GM19467 (cell line): ENCODE data around the gene IRX5.

ENCODE experiments used
- ATAC-seq: cut with Tn5 transposase; IDR thresholded peaks from one replicate; pipeline ENCODE4 v1.9.1; 2021; ENCODE audit warnings: mild to moderate bottlenecking, moderate library complexity; ENCODE audit not compliant: unreplicated experiment

IRX5 gene

DNA sequence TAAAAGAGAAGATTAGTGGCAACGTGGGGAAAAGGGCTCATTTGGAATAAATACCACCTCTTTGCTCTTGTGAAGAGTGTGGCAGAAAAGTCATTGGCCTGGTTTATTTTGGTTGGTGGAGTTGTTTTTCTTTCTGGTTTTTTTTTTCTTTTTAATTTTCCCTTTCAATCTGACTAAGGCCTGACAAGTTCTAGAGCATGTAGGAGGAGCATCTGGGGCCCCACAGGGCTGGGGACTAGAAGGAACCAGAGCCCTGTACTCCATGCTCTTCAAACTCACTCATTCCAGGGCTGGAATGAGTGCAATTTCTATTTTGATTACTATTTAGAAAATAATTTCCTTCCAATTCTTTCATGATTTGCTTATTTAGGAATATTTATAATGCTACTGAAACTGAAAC lies 13.3 kb downstream of the IRX5 start:
- ATAC-seq: no peak

DNA sequence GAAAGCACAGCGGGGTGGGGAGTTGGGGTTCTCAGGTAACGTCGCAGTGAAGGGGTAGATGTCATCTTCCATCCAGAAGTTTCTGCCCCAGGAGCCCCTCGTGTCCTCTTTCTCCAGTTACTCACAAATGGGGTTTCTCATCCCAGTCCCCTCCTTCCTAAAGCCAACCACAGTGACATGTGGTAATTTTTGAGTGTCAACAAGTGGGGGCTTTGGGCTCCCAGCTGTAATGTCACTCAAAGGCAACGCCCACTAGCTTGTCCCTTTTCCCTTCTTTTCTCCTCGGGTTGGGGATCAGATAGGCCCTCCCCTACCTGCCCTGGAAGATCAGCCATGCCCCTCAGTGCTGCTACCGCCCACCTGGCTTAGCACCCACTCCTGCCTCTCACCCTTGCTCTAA lies 14.4 kb downstream of the IRX5 start:
- no peak for ATAC-seq

DNA sequence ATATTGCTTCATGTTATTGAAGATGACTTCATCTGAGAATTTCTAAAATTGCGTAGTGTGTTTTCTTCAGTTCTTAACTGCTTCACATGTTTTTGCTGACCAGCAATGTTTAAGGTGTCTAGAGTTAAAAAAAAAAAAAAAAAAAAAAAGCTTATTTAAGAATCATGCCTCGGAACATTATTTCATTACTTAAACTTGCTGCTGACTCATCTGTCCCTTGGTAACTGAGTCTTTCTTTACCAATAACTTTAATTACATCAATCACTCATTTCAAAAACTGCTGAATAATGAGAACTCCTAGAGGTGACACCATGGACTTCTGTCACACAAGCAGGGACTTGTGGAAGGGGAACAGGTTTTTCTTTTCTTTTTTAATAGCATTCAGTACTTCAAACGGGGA lies 16.2 kb downstream of the IRX5 start:
- no peak for ATAC-seq

DNA sequence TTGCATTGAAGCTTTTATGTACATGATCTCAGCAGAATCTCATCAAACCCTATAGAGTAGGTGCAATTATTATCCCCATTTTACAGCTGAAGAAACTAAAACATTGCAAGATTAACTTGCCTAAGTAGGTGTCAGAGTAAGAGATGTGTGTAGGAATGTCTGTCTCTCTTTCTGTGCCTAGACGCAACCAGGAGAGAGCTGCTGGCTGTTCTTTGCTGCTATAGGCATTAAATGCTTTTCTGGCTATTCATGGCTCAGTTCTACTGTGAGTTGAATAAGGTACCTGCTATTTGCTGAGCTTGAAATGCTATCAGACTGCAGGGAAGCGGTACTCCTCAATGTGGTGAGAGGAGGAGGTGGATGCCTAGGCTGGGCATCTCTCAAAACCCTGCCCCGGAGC lies 17.0 kb downstream of the IRX5 start:
- ATAC-seq: no peak

DNA sequence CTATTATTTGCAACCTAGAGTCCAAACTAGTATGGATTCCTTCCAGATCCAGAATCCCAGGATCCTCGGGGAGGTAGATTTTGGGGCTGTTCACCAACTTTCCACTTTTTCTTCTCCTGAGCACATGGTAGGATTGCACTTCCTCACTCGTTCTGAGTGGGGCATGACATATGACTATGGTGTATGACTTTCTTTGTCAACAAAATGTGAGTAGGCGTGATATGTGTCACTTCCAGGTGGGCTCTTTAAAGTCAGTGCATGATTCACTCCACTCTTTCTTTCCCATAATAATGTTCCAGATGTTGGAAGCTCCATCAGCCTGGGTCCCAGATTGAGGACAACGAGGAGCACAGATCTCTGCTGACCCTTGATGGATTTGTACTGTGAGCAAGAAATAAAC lies 21.5 kb downstream of the IRX5 start:
- no peak for ATAC-seq

DNA sequence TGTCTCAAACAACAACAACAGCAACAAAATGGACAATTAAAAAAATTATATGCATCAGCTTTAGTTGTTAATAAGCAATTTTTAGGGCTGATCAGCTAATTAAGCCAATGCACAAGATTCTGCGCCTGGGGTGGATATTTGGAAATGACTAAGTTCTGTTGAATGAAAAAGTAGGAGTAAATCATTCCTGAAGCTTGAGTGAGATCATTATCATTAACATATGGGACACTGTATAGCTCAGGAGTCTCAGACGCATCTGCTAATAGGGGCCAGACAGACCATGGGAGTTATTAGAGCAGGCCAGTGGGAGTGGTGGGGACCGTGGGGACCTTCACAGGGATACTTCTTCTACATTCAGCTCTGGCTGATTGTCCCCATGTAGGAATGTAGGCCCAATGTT lies 22.8 kb downstream of the IRX5 start:
- ATAC-seq: no peak

DNA sequence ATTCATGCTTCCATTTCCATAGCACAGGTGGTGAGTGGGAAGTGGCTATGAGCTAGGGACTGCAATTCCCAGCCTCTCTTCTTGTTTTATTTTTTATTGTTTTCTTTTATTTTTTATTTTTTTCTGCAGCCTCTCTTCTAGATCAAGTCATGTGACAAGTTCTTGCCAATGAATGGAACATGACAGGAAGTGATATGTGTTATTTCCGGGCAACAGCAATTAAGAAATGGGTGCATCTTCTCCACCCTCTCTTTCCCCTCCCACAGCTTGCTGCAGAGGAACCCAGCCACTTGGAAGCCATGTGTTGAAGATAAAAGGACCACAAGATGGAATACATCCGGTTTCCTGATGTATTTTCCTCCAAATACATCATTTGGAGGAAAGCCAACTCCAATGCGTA lies 23.6 kb downstream of the IRX5 start:
- no peak for ATAC-seq

DNA sequence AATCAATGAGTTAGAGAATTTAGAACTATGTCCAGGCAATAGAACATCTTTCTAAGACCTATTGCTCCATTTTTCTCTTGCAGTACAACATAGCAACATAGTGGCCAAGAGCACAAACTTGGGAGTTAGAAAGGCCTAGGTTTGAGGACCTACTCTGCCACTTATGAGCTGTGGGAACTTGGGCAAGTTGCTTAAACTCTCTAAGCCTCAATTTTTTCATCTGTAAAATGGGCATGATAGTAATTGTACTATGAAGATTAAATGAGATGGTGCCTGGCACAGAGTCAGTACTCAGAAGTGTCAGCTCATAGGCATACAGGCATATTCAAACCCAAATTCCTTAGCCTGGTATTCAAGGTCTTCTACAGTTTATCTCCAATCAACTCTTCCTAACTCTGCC lies 25.1 kb downstream of the IRX5 start:
- ATAC-seq: no peak

DNA sequence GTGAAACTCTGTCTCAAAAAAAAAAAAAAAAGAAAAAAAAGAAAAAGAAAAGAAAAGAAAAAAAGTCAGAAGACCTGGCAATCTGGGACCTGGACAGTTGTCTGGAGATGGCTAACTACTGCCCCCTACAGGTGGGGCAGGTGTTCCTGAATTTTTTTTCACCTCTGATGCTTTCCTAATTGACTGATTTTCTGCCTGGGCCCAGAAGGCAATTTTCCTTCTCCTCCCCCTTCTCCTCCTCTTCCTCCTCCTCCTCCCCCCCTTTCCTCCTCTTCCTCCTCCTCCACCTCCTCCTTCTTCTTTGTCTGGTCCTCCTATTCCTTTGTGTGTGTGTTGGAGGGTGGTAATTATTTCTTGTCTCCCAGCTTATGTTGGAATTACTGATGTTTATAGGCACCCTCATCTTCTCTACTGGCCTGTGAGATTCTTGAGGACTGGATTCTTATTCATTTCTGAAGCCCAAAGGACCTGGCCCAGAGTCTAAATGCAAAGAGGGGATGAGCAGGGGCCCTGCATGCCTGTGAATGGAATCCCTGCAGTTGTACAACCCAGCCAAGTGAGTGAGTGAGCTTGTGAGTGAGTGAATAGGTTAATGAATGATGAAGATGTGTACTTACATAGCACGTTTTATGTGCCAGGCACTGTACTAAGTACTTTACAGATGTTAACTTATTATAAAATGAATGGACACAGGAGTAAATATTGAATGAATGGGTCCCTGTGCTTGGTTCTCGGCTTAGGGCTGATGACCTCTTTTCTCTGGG lies 26.9 kb downstream of the IRX5 start:
- no peak for ATAC-seq

DNA sequence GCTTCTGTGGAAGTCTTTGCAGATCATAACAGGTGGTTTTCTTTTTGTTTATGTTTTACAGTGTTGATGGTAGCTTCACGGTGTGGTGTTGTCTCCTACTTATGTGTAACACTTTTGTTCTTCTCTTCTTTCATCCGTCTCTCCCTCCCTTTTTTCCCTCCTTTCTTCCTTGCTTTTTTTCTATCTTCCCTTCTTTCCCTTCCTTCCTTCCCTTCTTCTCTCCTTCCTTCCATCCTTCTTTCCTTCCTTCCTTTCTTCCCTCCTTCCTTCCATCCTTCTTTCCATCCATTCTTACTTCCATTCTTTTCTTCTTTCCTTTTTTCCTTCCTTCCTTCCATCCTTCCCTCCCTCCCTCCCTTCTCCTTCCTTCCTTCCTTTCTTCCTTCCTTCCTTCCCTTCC lies 31.4 kb downstream of the IRX5 start:
- ATAC-seq: no peak

DNA sequence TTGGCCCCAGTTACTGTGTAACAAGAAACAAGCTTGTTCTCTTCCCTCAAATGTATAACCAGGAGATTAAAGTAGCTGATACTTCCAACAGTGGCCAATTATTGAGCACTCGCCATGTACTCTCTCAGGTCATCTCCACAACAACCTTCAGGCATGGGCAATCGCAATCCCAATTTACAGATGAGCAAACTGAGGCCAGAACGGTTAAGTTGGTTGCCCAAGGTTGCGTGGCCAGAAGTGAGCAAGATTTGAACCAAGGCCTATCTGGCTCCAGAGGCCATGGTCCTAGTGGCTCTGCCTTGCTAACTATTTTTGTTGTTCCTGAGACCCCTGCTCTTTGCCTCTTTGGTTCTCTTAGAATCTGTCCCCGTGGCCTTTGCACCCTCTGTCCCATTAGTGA lies 33.6 kb downstream of the IRX5 start:
- no peak for ATAC-seq

DNA sequence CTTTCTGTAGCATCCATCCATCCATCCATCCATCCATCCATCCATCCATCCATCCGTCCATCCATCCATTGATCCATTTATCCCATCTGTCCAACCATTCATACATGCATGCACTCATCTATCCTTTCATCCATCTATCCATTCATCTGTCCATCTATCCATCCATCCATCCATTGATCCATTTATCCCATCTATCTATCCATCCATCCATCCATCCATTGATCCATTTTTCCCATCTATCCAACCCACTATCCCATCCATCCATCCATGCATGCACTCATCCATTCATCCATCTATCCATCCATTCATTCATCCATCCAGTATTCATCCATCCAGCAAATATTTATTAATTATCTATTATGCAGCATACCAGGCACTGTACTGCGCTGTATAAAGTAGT lies 34.8 kb downstream of the IRX5 start:
- ATAC-seq: no peak

DNA sequence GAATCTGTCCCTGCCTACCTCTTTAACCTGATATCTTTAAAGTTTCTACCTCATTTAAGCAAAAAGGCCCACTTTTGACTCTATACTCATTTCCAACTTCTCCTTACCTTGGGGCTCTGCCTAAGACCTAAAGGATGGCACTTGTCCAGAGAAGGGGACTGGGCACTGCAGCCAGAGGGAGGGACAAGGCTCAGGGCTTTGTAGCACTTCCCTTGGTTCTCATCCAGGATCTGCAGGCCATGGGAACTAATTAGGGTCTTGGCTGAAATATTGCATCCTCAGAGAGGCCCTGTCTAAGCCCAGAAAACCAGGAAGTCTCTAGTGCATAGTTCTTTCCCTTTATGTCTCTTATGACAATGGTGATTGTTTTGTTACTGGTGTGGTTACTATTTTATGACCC lies 37.3 kb downstream of the IRX5 start:
- ATAC-seq: no peak

DNA sequence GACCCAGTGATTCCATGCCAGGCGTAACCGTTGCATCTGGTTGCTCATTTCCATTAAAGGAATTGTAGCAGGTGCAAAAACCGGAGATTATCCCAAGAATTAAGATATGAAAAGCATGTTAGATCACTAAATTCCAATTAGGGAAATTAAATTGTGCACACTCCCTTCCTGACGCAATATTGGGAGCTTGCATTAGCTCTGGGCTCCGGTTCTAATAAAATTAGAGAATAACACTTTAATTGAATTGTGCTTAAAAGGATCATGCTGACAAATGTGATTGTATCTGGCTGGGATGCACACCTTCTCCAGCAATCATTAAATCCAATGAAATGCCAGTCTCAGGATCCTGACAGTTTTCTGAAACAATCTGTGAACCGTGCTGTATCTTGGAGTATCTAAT lies 38.1 kb downstream of the IRX5 start:
- no peak for ATAC-seq

DNA sequence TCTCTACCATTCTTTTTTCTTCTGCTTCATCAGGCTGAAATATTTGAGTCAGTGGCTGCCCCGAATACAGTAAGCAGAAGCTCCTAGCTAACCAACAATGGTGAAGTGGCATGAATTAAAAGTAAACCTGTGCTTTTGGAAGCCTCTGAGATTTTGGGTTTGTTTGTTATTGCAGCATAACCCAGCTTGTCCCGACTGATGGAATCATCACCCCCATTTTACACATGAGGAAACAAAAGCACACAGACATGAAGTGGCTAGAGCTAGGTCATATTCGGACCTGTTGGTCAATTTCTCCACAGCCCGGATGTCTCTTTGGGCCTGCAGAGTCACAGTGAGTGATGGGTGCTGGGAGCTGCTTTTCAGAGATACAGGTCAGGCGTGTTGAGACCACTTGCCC lies 39.4 kb downstream of the IRX5 start:
- no peak for ATAC-seq

DNA sequence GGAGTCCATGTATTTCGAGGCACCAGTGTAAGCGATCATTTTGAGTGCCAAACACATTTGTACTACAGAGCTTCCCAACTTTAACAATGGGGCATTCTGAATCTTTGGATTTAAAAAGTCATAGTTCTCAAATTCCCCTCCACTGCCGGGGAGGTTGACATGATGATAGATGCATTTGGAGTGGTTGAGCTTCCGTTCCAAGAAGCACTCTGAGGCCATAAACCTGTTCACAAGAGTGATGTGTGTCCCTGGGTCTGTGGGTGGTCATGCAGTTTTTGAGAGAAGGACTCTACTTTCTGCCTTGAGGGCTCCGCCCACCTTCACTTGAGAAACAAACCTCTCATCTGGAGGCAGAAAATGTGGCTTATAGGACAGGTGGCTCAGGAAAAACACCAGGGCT lies 43.7 kb downstream of the IRX5 start:
- ATAC-seq: no peak

DNA sequence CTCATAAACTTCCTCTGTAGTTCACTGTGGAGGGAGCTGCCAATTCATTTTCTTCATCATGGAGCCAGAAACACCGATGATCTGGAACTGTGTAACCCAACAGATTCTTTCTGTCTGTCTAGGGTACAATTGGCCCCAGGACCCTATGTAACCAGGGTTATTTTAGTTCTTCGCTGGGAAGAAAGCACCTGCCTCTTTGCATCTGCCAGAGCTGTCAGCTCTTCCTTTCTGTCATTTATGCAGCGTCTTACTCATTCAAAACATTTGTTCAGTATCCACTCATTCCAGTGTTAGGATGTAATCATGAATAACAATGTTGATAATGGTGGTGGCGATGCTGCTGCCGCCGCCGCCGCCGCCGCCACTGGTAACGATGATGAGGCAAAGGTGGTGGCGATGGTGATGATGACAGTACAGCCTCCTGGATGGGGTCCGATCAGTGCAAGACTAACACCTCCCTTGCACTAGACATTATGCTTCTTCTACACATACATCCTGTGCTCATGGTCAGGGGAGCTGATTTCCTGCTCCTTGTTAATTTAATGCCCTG lies 46.1 kb downstream of the IRX5 start:
- ATAC-seq: no peak

DNA sequence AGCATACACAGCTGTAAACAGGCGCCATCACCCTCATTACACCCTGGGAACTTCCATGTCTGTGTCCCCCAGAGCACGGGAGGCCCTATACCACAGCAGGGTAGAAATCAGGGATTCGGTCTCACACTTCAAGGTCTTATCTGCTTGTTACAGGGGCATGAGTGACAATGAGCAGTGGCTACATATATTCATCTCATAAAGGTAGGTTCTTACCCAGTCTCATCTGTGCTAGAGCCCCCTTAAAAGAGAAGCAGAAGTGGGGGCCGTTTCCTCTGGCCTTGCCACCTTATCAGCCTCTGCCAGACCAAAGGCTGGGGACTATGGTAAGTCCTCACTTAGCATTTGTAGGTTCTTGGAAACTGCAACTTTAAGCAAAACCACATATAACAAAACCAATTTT lies 46.5 kb downstream of the IRX5 start:
- ATAC-seq: no peak

DNA sequence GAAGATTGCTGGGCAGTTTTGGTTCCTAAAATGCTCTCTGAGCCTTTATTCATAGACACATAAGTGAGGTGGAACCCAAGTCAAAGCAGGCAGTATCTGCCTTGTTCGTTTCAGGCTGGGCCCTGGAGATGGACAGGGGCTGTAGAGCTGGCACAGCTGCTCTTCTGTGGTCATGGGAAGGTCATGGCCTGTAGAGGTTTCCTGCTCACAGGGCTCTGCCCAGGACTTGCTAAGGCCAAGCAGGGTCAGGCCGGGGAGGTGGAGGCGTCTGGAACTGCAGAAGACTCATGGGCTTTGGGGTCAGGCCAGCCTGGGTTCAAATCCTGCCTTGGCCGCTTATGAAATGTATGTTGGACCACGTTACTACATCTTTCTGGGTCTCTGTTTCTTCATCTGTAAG lies 50.2 kb downstream of the IRX5 start:
- ATAC-seq: no peak
